HEK293 (cell line): Measurements from ENCODE around the gene MAGI1.

ENCODE experiments used
- CTCF ChIP-seq: fragments of 450-650 bp; formaldehyde crosslinking; IDR thresholded peaks from 2 replicates; pipeline ENCODE4 v1.5.1; 2016; ENCODE audit warnings: missing biosample characterization, missing genetic modification characterization
- PBX3 ChIP-seq: sonication (generic); formaldehyde crosslinking; IDR thresholded peaks from 2 replicates; pipeline ENCODE4 v1.8.1; 2022; ENCODE audit warnings: mild to moderate bottlenecking, moderate library complexity, missing genetic modification reagents
- ZNF140 ChIP-seq: fragments of 450-650 bp; formaldehyde crosslinking; IDR thresholded peaks from 2 replicates; pipeline ENCODE4 v1.5.1; 2016; ENCODE audit warnings: missing biosample characterization, missing genetic modification characterization
- ZNF239 ChIP-seq: fragments of 450-650 bp; formaldehyde crosslinking; IDR thresholded peaks from 2 replicates; pipeline ENCODE4 v1.5.1; 2016; ENCODE audit warnings: missing biosample characterization, missing genetic modification characterization
- ZNF274 ChIP-seq, 2 experiments: fragments of 200-500 bp in 1 of 2; fragments of 450-650 bp in 1 of 2; sonication (Bioruptor generic) in 1 of 2; formaldehyde crosslinking in 1 of 2; IDR thresholded peaks; 2 replicates each; pipeline versions ENCODE4 v1.5.1 to v1.6.1; 2014 to 2016; ENCODE audit warnings: borderline replicate concordance in 1 of 2, inconsistent platforms in 1 of 2, low read length in 1 of 2, missing biosample characterization in 1 of 2, missing genetic modification characterization in 1 of 2
- ZNF433 ChIP-seq: fragments of 450-650 bp; formaldehyde crosslinking; IDR thresholded peaks from 2 replicates; pipeline ENCODE4 v1.5.1; 2016; ENCODE audit warnings: missing biosample characterization, missing genetic modification characterization, low read depth
- ZNF501 ChIP-seq: fragments of 450-650 bp; formaldehyde crosslinking; IDR thresholded peaks from 2 replicates; pipeline ENCODE4 v1.5.1; 2016; ENCODE audit warnings: missing biosample characterization, missing genetic modification characterization
- ZNF624 ChIP-seq: fragments of 450-650 bp; formaldehyde crosslinking; IDR thresholded peaks from 2 replicates; pipeline ENCODE4 v1.5.1; 2017; ENCODE audit warnings: missing biosample characterization, missing genetic modification characterization
- ZNF692 ChIP-seq: fragments of 450-650 bp; formaldehyde crosslinking; IDR thresholded peaks from 2 replicates; pipeline ENCODE4 v1.5.1; 2016; ENCODE audit warnings: missing biosample characterization, missing genetic modification characterization
- ZNF704 ChIP-seq: fragments of 450-650 bp; formaldehyde crosslinking; IDR thresholded peaks from 2 replicates; pipeline ENCODE4 v1.5.1; 2016; ENCODE audit warnings: missing biosample characterization, missing genetic modification characterization
- ZNF785 ChIP-seq: fragments of 450-650 bp; formaldehyde crosslinking; IDR thresholded peaks from 2 replicates; pipeline ENCODE4 v1.5.1; 2016; ENCODE audit warnings: missing biosample characterization, missing genetic modification characterization
- ZXDB ChIP-seq: fragments of 450-650 bp; formaldehyde crosslinking; IDR thresholded peaks from 2 replicates; pipeline ENCODE4 v1.5.1; 2016; ENCODE audit warnings: missing biosample characterization, missing genetic modification characterization

GRCh38 chr3:65557899-65558564 lies 480.7 kb downstream of the MAGI1 start:
- TF ChIP-seq ZNF785 (tag by site-specific recombination) (no peak), ZNF274 (IDR thresholded peaks at IDR 0.05; ENCODE audit: low read length) (no peak), ZNF274 (tag by site-specific recombination; IDR thresholded peaks at IDR 0.05; ENCODE audit: borderline replicate concordance) (no peak), PBX3 (no peak), ZNF624 (tag by site-specific recombination) (no peak), ZNF433 (no peak), CTCF (tag by site-specific recombination) (no peak), ZNF704 (tag by site-specific recombination) (no peak), ZNF140 (tag by site-specific recombination) (no peak), ZXDB (tag by site-specific recombination) (no peak), ZNF692 (tag by site-specific recombination) (no peak), ZNF501 (tag by site-specific recombination) (no peak), ZNF239 (no peak)
